NCI-H748 (cell line): ENCODE results near the gene RPP25.
A peak's percentile ranks its signal among the peaks of the same experiment; 100 is the strongest.
"Not testable (repeated sequence)": the region's sequence is repeated elsewhere in the genome, so short reads cannot be mapped to it uniquely, and the experiment has no call there.

ENCODE experiments used
- DNase-seq: peaks from one replicate; lab custom pipeline; 2025; ENCODE audit not compliant: unreplicated experiment; lab: John Stamatoyannopoulos, UW

RPP25 gene

GRCh38 chr15:74924525-74924924 lies 32.0 kb downstream of the RPP25 start:
- DNase-seq = no peak

GRCh38 chr15:74920456-74920855 lies 36.1 kb downstream of the RPP25 start:
- DNase-seq = no peak

- DNase-seq = no peak
Observed at GRCh38 chr15:74917676-74918075, 38.9 kb downstream of the RPP25 start.

GRCh38 chr15:74913799-74914198 lies 42.8 kb downstream of the RPP25 start:
- not testable (repeated sequence) for DNase-seq

- no peak for DNase-seq
Observed at GRCh38 chr15:74913041-74913440, 43.5 kb downstream of the RPP25 start.

- DNase-seq = no peak
Observed at GRCh38 chr15:74908635-74909034, 47.9 kb downstream of the RPP25 start.

GRCh38 chr15:74907163-74907870 lies 49.3 kb downstream of the RPP25 start:
- DNase-seq = no peak

- peak; percentile 81 for DNase-seq
Observed at GRCh38 chr15:74906450-74907162, 50.0 kb downstream of the RPP25 start, which contains the start of gene FAM219B. Gene FAM219B (minus strand): TSS chr15:74906851. CDS start chr15:74906800, 51 bp downstream.

- DNase-seq = peak; percentile 48
Observed at GRCh38 chr15:74906067-74906449, 50.5 kb downstream of the RPP25 start.
